GM19397 (cell line): ENCODE measurements around the gene MTMR1.

Source experiments
- ATAC-seq: cut with Tn5 transposase; IDR thresholded peaks from one replicate; pipeline ENCODE4 v1.9.1; 2021; ENCODE audit warnings: mild to moderate bottlenecking, moderate library complexity; ENCODE audit not compliant: unreplicated experiment

MTMR1 gene

GRCh38 chrX:150777328-150777992 is 84.3 kb downstream of the MTMR1 start:
- ATAC-seq = no peak

DNA sequence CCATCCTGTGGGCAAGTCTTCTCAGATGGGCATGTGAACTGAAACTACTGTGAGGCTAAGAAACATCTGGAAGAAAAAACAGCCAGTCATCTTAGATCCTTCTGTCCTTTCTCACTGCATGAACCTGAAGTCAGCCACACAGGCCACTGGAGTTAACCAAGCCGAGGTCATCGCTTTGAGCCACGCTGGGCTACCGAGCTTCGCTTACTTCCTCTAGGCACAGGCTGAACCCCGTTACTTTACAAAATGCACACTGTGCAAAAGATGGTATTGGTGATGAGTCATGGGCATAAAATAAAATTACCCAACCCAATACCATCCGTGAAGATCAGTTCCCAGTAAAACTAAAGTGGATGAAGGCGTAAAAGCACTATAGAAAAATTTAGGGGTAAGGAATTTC is 86.2 kb downstream of the MTMR1 start:
- no peak for ATAC-seq

- ATAC-seq = no peak
Observed at GRCh38 chrX:150781677-150782076, 88.5 kb downstream of the MTMR1 start.

DNA sequence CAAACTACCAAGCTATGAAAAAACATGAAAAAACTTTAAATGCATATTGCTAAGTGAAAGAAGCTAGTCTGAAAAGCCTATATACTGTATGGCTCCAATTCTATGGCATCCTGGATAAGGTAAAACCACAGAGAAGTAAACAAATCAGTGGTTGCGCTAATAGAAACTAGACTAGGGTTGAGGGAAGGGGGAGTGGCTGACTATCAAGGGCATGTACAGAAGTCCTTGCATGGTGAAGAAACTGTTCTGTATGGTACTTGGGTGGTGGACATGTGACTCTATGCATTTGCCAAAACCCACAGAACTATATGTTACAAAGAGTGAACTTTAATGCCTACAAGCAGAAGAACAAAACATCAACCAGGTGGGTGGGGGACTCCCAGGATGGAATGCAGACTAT is 96.8 kb downstream of the MTMR1 start:
- ATAC-seq = no peak

DNA sequence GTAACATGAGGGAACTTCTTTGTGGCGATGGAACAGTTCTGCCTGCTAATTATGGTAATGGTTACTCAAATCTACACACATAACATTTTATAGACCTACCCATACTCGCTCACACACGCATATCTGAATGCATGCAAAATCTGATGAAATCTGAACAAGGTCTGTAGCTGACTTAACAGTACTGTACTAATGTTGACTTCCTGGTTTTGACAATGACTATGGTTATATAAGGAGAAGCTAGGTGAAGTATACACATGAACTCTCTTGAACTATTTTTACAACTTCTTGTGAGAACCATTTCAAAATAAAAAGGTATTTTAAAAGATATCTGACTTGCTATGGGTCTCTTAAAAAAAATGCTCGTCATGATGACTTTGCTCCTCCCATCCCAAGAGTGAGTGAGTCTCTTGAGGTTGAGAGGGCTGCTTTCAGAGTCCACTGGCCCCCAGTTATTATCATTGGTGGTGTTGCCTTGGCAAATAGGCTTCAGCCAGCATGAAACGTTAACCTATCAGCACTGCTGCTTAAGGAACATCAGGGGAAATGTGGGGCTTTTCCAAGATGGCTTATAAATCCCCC is 99.8 kb downstream of the MTMR1 start:
- no peak for ATAC-seq

- no peak for ATAC-seq
Observed at GRCh38 chrX:150805736-150806135, 112.5 kb downstream of the MTMR1 start.

DNA sequence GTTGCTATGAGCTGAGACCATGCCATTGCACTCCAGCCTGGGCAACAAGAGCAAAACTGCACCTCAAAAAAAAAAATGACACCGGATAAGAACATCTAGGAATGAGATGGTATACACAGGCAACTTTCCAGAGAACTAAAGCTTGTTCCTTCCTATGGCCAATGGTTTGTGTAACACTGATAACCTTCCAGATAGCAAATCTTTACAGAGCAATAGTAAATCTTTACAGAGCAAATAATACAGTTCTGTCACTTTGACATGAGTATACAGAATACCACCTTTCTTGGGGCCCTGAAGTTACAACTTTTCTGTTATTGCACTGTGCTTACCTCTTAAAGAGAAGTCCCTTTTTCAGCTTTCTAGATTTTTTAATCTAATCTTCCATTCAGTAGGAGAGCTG is 113.6 kb downstream of the MTMR1 start:
- ATAC-seq = no peak

DNA sequence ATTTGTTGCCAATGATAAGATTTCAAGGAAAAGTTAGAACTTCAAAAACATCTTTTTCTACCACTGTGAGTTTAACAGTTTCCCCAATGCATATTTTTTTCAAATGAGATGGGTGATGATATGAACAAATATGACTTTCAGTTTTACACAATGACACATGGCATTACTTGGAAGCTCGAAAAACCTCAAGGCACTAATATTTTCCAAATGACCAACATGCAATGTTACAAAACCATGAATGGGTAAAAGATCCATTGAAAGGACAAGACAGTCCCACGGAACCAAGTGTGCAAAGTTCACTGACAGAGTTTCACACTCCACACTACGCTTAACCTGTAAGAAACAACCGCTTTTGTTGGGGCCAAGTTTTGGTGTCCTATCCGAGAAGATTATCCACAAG is 120.7 kb downstream of the MTMR1 start:
- no peak for ATAC-seq
